Endothelial cell of umbilical vein (primary cell): Measurements from ENCODE around the gene DRAP1. TPM values are rescaled to one million over a fixed set of nuclear protein-coding genes. Genes with fewer than 3 reads are reported as not detected.

Experiments
- BruUV-seq: library from RNA; stranded (reverse); fragments of 400-500 nt; replicated peaks from 2 replicates; lab custom pipeline; 2021; lab: Mats Ljungman, UMichigan
- CTCF ChIA-PET: fragments of 300-600, 350-600 bp; sonication (Branson Sonifier 250); formaldehyde crosslinking; loops from one replicate; lab custom pipeline; 2021; ENCODE audit warnings: antibody characterized with exemption, inconsistent platforms; lab: Charles Lee
- POLR2A ChIA-PET: fragments of 300-600, 350-600 bp; sonication (Branson Sonifier 250); formaldehyde crosslinking; loops from one replicate; lab custom pipeline; 2021; ENCODE audit warnings: antibody characterized with exemption, inconsistent platforms; lab: Charles Lee
- DNase-seq: peaks from one replicate; pipeline ENCODE4 v3.0.0-alpha.2; 2011; ENCODE audit warnings: low read depth, low spot score
- FAIRE-seq: peaks from 2 replicates; lab custom pipeline; 2011; peaks lifted over from hg19 to GRCh38; lab: Jason Lieb, UNC
- H2AFZ ChIP-seq: 2 replicates; pipeline ENCODE4 v1.6.0; 2012; ENCODE audit warnings: low read depth, low read length, control low read depth, inconsistent platforms
- H3K27ac ChIP-seq: 2 replicates; pipeline ENCODE4 v1.5.1; 2011; ENCODE audit warnings: low read depth, mild to moderate bottlenecking, control low read depth, low read length, moderate library complexity; ENCODE audit not compliant: insufficient read depth
- H3K27me3 ChIP-seq, 2 experiments: 2 replicates each; pipeline versions ENCODE4 v1.6.0 to v1.6.1; 2011; ENCODE audit warnings: low read length in 2 of 2, mixed read lengths in 1 of 2; ENCODE audit not compliant: control insufficient read depth in 2 of 2, insufficient read depth in 2 of 2
- H3K36me3 ChIP-seq, 2 experiments: 2 replicates in 1 of 2; 3 replicates in 1 of 2; pipeline ENCODE4 v1.5.1; 2011; ENCODE audit warnings: low read length in 2 of 2, mild to moderate bottlenecking in 1 of 2, moderate library complexity in 1 of 2; ENCODE audit not compliant: control insufficient read depth in 2 of 2, insufficient read depth in 2 of 2; ENCODE audit errors: extremely low read depth in 1 of 2
- H3K4me1 ChIP-seq: 3 replicates; pipeline ENCODE4 v1.5.1; 2011; ENCODE audit warnings: mild to moderate bottlenecking, low read length; ENCODE audit not compliant: control insufficient read depth, insufficient read depth; ENCODE audit errors: extremely low read depth
- H3K4me2 ChIP-seq: 2 replicates; pipeline ENCODE4 v1.6.1; 2011; ENCODE audit warnings: low read length, control low read depth, mixed read lengths; ENCODE audit not compliant: insufficient read depth
- H3K4me3 ChIP-seq, 3 experiments: fragments of 200-600 bp in 1 of 3; sonication (generic), shearing (Covaris generic) in 1 of 3; replicated peaks in 1 of 3; 2 replicates each; pipeline ENCODE4 v1.5.1; 2011 to 2016; ENCODE audit warnings: control low read depth in 3 of 3, low read length in 3 of 3, mild to moderate bottlenecking in 2 of 3, inconsistent platforms in 1 of 3, low read depth in 1 of 3, moderate library complexity in 1 of 3; ENCODE audit not compliant: insufficient read depth in 1 of 3
- H3K79me2 ChIP-seq: 2 replicates; pipeline ENCODE4 v1.6.0; 2012; ENCODE audit warnings: low read length, inconsistent platforms; ENCODE audit not compliant: control insufficient read depth, insufficient read depth
- H3K9ac ChIP-seq: replicated peaks from 2 replicates; pipeline ENCODE3; 2011; ENCODE audit warnings: low read length, control low read depth; ENCODE audit not compliant: insufficient read depth; ENCODE audit errors: extremely low read depth
- H3K9me1 ChIP-seq: replicated peaks from 3 replicates; pipeline ENCODE4 v1.6.0; 2011; ENCODE audit warnings: mild to moderate bottlenecking, low read length; ENCODE audit not compliant: control insufficient read depth, insufficient read depth; ENCODE audit errors: extremely low read depth
- H3K9me3 ChIP-seq: replicated peaks from 2 replicates; pipeline ENCODE4 v1.5.1; 2012; ENCODE audit warnings: low read length, inconsistent platforms; ENCODE audit not compliant: control insufficient read depth, insufficient read depth
- H4K20me1 ChIP-seq: replicated peaks from 2 replicates; pipeline ENCODE3; 2011; ENCODE audit warnings: mild to moderate bottlenecking, low read length; ENCODE audit not compliant: control insufficient read depth, insufficient read depth; ENCODE audit errors: extremely low read depth
- EZH2 ChIP-seq: IDR thresholded peaks from 2 replicates; pipeline ENCODE4 v1.6.1; 2012; ENCODE audit warnings: borderline replicate concordance, low read depth, mild to moderate bottlenecking, moderate library complexity, low read length, inconsistent platforms; ENCODE audit not compliant: severe bottlenecking
- FOS ChIP-seq: IDR thresholded peaks from 2 replicates; pipeline ENCODE4 v1.6.1; 2011; ENCODE audit warnings: mild to moderate bottlenecking, low read length, moderate library complexity, borderline replicate concordance; ENCODE audit not compliant: insufficient read depth
- GATA2 ChIP-seq: IDR thresholded peaks from 2 replicates; pipeline ENCODE4 v1.7.0; 2011; ENCODE audit warnings: low read depth, mild to moderate bottlenecking, moderate library complexity, mixed read lengths, low read length; ENCODE audit not compliant: insufficient read length, insufficient read depth
- JUN ChIP-seq: IDR thresholded peaks from 2 replicates; pipeline ENCODE4 v1.6.1; 2011; ENCODE audit warnings: borderline replicate concordance, low read depth; ENCODE audit not compliant: insufficient read length, insufficient read depth
- MYC ChIP-seq: IDR thresholded peaks from one replicate; pipeline ENCODE4 v1.6.1; 2011; ENCODE audit warnings: mild to moderate bottlenecking, low read depth, low read length
- POLR2A ChIP-seq: IDR thresholded peaks from 2 replicates; pipeline ENCODE4 v1.6.1; 2012; ENCODE audit warnings: low read depth, mild to moderate bottlenecking, control low read depth, low read length
- POLR2AphosphoS5 ChIP-seq: IDR thresholded peaks from 2 replicates; pipeline ENCODE4 v1.6.1; 2012; ENCODE audit warnings: low read depth, mild to moderate bottlenecking, control low read depth, low read length, moderate library complexity; ENCODE audit not compliant: insufficient read depth
- dilution Hi-C: fragments of 300-500 bp; cut with MboI; formaldehyde crosslinking; loops from one replicate; pipeline ENCODE4 v1.15.0; 2019; ENCODE audit warnings: low sequenced_read_pairs; ENCODE audit not compliant: extremely low pct_ligation_motif_present
- intact Hi-C: fragments of 100-400 bp; cut with micrococcal nuclease; formaldehyde crosslinking; loops from one replicate; pipeline ENCODE4 v1.10.0; 2022
- polyA plus RNA-seq, 4 experiments: library from polyadenylated mRNA; depleted of rRNA in 3 of 4; stranded (reverse) in 3 of 4; unstranded in 1 of 4; fragments of >200 nt; gene quantifications; 2 replicates each; pipeline versions ENCODE4 v1.2.1 to v1.2.3, GENCODE V29; 2011 to 2012; ENCODE audit warnings: missing spikeins in 1 of 4
- total RNA-seq: library from RNA; stranded (reverse); gene quantifications from 2 replicates; pipeline ENCODE4 v1.2.3, GENCODE V29; 2021
- TF ChIP-seq, protein P1 (sequence below), 2 donors: IDR thresholded peaks; 1 replicate in 1 of 2; 2 replicates in 1 of 2; pipeline ENCODE4 v1.5.1; 2011; ENCODE audit warnings: low read length in 2 of 2, mild to moderate bottlenecking in 2 of 2, moderate library complexity in 2 of 2, control low read depth in 1 of 2, inconsistent platforms in 1 of 2, low read depth in 1 of 2; ENCODE audit not compliant: insufficient read depth in 1 of 2; ENCODE audit errors: extremely low read depth in 1 of 2
- TF ChIP-seq, protein P2 (sequence below): IDR thresholded peaks from 2 replicates; pipeline ENCODE4 v1.6.1; 2011; ENCODE audit not compliant: insufficient read depth, insufficient read length

The DRAP1 gene
- total and polyA plus RNA-seq, 2 donors (not counting 3 experiments of a cell fraction or from before 2014, with no cell fraction given), result 74.9 to 114 TPM

- H3K79me2 ChIP-seq, result peaks cover 2% of the 10 kb centered on the region
- dilution Hi-C loops, result no loop called here
Observed at GRCh38 chr11:65869643-65870306, 49.5 kb upstream of the DRAP1 start.

More at GRCh38 chr11:65869643-65870306, 49.5 kb upstream of the DRAP1 start:
- TF ChIP-seq, protein P1, sequence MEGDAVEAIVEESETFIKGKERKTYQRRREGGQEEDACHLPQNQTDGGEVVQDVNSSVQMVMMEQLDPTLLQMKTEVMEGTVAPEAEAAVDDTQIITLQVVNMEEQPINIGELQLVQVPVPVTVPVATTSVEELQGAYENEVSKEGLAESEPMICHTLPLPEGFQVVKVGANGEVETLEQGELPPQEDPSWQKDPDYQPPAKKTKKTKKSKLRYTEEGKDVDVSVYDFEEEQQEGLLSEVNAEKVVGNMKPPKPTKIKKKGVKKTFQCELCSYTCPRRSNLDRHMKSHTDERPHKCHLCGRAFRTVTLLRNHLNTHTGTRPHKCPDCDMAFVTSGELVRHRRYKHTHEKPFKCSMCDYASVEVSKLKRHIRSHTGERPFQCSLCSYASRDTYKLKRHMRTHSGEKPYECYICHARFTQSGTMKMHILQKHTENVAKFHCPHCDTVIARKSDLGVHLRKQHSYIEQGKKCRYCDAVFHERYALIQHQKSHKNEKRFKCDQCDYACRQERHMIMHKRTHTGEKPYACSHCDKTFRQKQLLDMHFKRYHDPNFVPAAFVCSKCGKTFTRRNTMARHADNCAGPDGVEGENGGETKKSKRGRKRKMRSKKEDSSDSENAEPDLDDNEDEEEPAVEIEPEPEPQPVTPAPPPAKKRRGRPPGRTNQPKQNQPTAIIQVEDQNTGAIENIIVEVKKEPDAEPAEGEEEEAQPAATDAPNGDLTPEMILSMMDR (IDR thresholded peaks at IDR 0.05; ENCODE audit: extremely low read depth in 1 of 2, insufficient read depth in 1 of 2, low read depth in 1 of 2, low read length in 2 of 2), result no peak
- no peak for TF ChIP-seq FOS
- no peak for TF ChIP-seq JUN
- no peak for TF ChIP-seq POLR2A
- TF ChIP-seq POLR2AphosphoS5, result no peak
- TF ChIP-seq, protein P2, sequence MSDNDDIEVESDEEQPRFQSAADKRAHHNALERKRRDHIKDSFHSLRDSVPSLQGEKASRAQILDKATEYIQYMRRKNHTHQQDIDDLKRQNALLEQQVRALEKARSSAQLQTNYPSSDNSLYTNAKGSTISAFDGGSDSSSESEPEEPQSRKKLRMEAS, result no peak
- TF ChIP-seq GATA2, result no peak
- no peak for TF ChIP-seq EZH2
- no peak for TF ChIP-seq MYC
- Histone ChIP-seq H3K27me3 (no peaks in the 10 kb centered on the region), H3K27ac (no peak overlapping the region), H3K9ac (no peak overlapping the region), H3K36me3 (peaks cover 6 to 34% of the 10 kb centered on the region in 2 experiments), H3K9me1 (no peaks in the 10 kb centered on the region), H3K4me2 (no peak overlapping the region), H3K9me3 (no peaks in the 10 kb centered on the region), H2AFZ (no peak overlapping the region), H3K4me3 (no peak overlapping the region), H3K4me1 (peaks cover 17% of the 10 kb centered on the region), H4K20me1 (no peaks in the 10 kb centered on the region)
- DNase-seq (no peak), FAIRE-seq (no peak)
- intact Hi-C loops, result no loop called here
- BruUV-seq, result no TSS peak
- ChIA-PET POLR2A (interaction anchor here (0.9 to 1.5 kb wide), 3 partner anchors 9 to 21 kb away, joined by 3 to 4 read pairs (median 3); partner anchors contain the start of gene CCDC85B), CTCF (interaction anchor here (1.1 to 7.1 kb wide), 3 partner anchors 10 to 18 kb away, joined by 3 to 73 read pairs (median 16); partner anchors contain the start of genes CFL1, FIBP and MUS81)
